Spleen (tissue), 7 donors: ENCODE results near the gene TMEM202.

Source experiments
- CTCF ChIP-seq, 11 experiments: fragments of 200-600 bp in 7 of 11; fragments of 450-650 bp in 4 of 11; sonication (generic) in 4 of 11; IDR thresholded peaks in 8 of 11; conservative IDR thresholded peaks in 3 of 11; 1 replicate in 7 of 11; 2 replicates in 4 of 11; pipeline versions ENCODE4 v1.4.0 to v1.8.0; 2016 to 2021; ENCODE audit warnings: antibody characterized with exemption in 11 of 11, inconsistent platforms in 4 of 11, mild to moderate bottlenecking in 1 of 11
- POLR2A ChIP-seq, 3 donors: fragments of 450-650 bp; IDR thresholded peaks; one replicate each; pipeline ENCODE4 v1.5.1; 2017; ENCODE audit warnings: antibody characterized with exemption in 3 of 3, mild to moderate bottlenecking in 1 of 3
- donor health status: DM: no; HTN: no; CAD: no; lungs with moderate emphysema.
- donor health status: DM: no; HTN: no; CAD: no.
- donor health status: DM: no; HTN: no; CAD: no.

DNA sequence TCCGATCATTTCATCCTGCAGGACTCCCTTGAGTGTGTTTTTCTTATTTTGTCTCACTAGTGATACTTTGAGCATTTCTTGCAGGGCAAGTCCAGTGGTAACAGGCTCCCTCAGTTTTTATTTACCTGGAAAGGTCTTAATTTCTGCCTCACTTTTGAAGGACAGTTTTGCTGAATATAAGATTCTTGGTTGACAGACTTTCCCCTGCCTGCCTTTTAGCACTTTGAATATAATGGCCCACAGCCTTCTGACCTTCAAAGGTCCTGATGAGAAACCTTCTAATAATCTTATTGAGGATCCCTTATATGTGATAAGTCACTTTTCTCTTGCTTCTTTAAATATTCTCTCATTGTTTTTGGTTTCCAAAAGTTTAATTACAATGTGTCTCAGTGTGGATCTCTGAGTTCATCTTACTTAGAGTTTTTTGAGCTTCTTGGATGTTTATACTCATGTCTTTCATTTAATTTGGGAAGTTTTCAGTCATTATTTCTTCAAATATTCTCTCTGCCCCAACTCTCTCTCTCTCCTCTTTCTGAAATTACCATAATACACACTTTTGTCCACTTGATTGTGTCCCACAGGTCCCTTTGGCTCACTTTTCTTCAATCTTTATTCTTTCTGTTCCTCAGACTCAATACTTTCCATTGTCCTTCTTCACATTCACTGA, 39.7 kb downstream of the TMEM202 start:
- TF ChIP-seq POLR2A (IDR thresholded peaks at IDR 0.05) (no peak), CTCF (IDR thresholded peaks at IDR 0.05 in 8 of 11, conservative IDR thresholded peaks at IDR 0.05 in 3 of 11) (no peak)
